PC-9 (cell line): ENCODE results near the gene CA5A. TPM values are rescaled to one million over a fixed set of nuclear protein-coding genes. Genes with fewer than 3 reads are reported as not detected.

Experiments
- BruUV-seq: library from RNA; stranded (reverse); fragments of 400-500 nt; replicated peaks from 2 replicates; lab custom pipeline; 2021; lab: Mats Ljungman, UMichigan
- CTCF ChIA-PET: fragments of 300-600 bp; sonication (Branson Sonifier 250); formaldehyde crosslinking; loops from one replicate; lab custom pipeline; 2022; ENCODE audit warnings: antibody characterized with exemption; lab: Charles Lee
- POLR2A ChIA-PET: fragments of 300-600 bp; sonication (Branson Sonifier 250); formaldehyde crosslinking; loops from one replicate; lab custom pipeline; 2022; ENCODE audit warnings: antibody characterized with exemption; ENCODE audit not compliant: unreplicated experiment; lab: Charles Lee
- DNase-seq, 2 experiments: peaks; one replicate each; pipeline versions ENCODE4 v3.0.0 to v3.0.0-alpha.2; 2015 to 2022; ENCODE audit warnings: mixed read lengths in 1 of 2
- H2AFZ ChIP-seq: fragments of 200-600 bp; sonication (generic); 2 replicates; pipeline ENCODE4 v1.8.1; 2017; ENCODE audit warnings: antibody characterized with exemption
- H3F3A ChIP-seq: fragments of 200-600 bp; sonication (generic); 2 replicates; pipeline ENCODE4 v1.8.1; 2017; ENCODE audit warnings: antibody characterized with exemption, mild to moderate bottlenecking, low read depth; ENCODE audit not compliant: insufficient read depth
- H3K27ac ChIP-seq: fragments of 200-600 bp; sonication (generic); 2 replicates; pipeline ENCODE4 v1.6.1; 2016; ENCODE audit warnings: mixed run types
- H3K27me3 ChIP-seq: fragments of 200-600 bp; sonication (generic); 2 replicates; pipeline ENCODE4 v1.6.1; 2016; ENCODE audit warnings: low read depth, mixed run types; ENCODE audit not compliant: insufficient read depth
- H3K36me3 ChIP-seq: fragments of 200-600 bp; sonication (generic); 2 replicates; pipeline ENCODE4 v1.6.1; 2016; ENCODE audit warnings: low read depth, mixed run types
- H3K4me1 ChIP-seq: fragments of 200-600 bp; sonication (generic); replicated peaks from 2 replicates; pipeline ENCODE4 v1.6.1; 2016; ENCODE audit warnings: mixed run types; ENCODE audit not compliant: insufficient read depth
- H3K4me2 ChIP-seq: fragments of 200-600 bp; sonication (generic); 2 replicates; pipeline ENCODE4 v1.6.1; 2017; ENCODE audit warnings: mixed run types
- H3K4me3 ChIP-seq: fragments of 200-600 bp; sonication (generic); 2 replicates; pipeline ENCODE4 v1.6.1; 2016; ENCODE audit warnings: mixed run types
- H3K79me2 ChIP-seq: fragments of 200-600 bp; sonication (generic); 2 replicates; pipeline ENCODE4 v1.6.1; 2017; ENCODE audit warnings: low read depth, mixed run types
- H3K9me2 ChIP-seq: fragments of 200-600 bp; sonication (generic); 2 replicates; pipeline ENCODE4 v1.8.1; 2017; ENCODE audit warnings: mild to moderate bottlenecking; ENCODE audit not compliant: insufficient read depth
- H3K9me3 ChIP-seq: fragments of 200-600 bp; sonication (generic); 2 replicates; pipeline ENCODE4 v1.8.1; 2016; ENCODE audit warnings: low read depth; ENCODE audit not compliant: insufficient read depth
- H4K20me1 ChIP-seq: fragments of 200-600 bp; sonication (generic); 2 replicates; pipeline ENCODE4 v1.8.1; 2017; ENCODE audit not compliant: insufficient read depth
- EZH2 ChIP-seq: fragments of 200-600 bp; sonication (generic); IDR thresholded peaks from 2 replicates; pipeline ENCODE4 v1.8.0; 2017; ENCODE audit warnings: antibody characterized with exemption, low read depth
- intact Hi-C: fragments of 100-400 bp; cut with micrococcal nuclease; formaldehyde crosslinking; loops from one replicate; pipeline ENCODE4 v1.10.0; 2022; ENCODE audit not compliant: unreplicated experiment
- total RNA-seq: library from RNA; stranded (reverse); gene quantifications from 2 replicates; pipeline ENCODE4 v1.2.3, GENCODE V29; 2021
- TF ChIP-seq, protein P1 (sequence below): fragments of 200-600 bp; sonication (generic); conservative IDR thresholded peaks from 2 replicates; pipeline ENCODE4 v1.6.1; 2017; ENCODE audit warnings: mixed run types, antibody characterized with exemption, mild to moderate bottlenecking, moderate library complexity

Gene CA5A
- total RNA-seq, 1 experiment from 2014 or later, result 0.26 TPM

DNA sequence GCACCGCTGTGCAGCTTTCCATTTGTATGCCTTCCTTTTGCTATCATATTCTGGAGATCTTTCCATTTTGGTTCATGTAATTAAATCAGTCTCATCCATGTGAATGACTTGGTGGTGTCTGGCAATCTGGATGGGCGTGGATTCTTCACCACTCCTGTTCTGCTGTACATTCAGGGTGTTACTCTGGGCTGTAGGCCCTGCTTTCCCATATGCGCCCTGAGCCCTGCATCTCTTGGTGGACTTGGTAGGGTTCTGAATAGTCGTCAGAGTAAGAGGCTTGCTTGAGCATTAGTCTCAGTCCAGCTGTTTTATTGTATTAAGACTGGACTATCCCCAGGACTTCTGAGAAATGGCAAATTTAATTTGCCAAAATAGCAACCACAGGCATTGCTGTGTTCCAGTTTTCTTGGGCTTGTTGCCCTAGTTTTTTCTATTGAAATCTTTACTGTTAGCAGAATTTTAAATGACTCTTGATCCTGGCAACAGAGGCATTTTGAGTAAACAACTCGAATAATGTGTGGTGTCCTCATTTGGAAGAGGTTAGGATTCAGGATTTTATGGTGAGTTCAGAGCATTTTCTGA is 29.8 kb upstream of the CA5A start:
- H3K4me1 ChIP-seq, result no peaks in the 10 kb centered on the region
- no peak overlapping the region for H3K27ac ChIP-seq
- H3K36me3 ChIP-seq, result 0 out of 2 replicates have a peak, but pooled peaks cover 3% of the 10 kb centered on the region
- POLR2A ChIA-PET, result no interaction called here
- H2AFZ ChIP-seq, result no peak overlapping the region
- no peak overlapping the region for H3K4me3 ChIP-seq
- peaks cover 45% of the 10 kb centered on the region for H3K79me2 ChIP-seq
- peaks cover 2% of the 10 kb centered on the region; the same call in 1 of the 2 replicates for H3K9me3 ChIP-seq
- H3K4me2 ChIP-seq, result no peak overlapping the region
- H3K9me2 ChIP-seq, result no peaks in the 10 kb centered on the region
- peak in 1 of 2 experiments; percentile 10 for DNase-seq
- H4K20me1 ChIP-seq, result 0 out of 2 replicates have a peak, but pooled peaks cover 5% of the 10 kb centered on the region
- H3K27me3 ChIP-seq, result no peaks in the 10 kb centered on the region
- no peak for TF ChIP-seq EZH2
- CTCF ChIA-PET, result no interaction called here
- BruUV-seq, result no TSS peak
- H3F3A ChIP-seq, result no peaks in the 10 kb centered on the region
- intact Hi-C loops, result no loop called here

GRCh38 chr16:87965417-87965816 is 29.1 kb upstream of the CA5A start:
- POLR2A ChIA-PET, result interaction anchor here (0.5 kb wide), 1 partner anchor 531 kb away, joined by 3 read pairs; no protein-coding TSS in a partner anchor

DNA sequence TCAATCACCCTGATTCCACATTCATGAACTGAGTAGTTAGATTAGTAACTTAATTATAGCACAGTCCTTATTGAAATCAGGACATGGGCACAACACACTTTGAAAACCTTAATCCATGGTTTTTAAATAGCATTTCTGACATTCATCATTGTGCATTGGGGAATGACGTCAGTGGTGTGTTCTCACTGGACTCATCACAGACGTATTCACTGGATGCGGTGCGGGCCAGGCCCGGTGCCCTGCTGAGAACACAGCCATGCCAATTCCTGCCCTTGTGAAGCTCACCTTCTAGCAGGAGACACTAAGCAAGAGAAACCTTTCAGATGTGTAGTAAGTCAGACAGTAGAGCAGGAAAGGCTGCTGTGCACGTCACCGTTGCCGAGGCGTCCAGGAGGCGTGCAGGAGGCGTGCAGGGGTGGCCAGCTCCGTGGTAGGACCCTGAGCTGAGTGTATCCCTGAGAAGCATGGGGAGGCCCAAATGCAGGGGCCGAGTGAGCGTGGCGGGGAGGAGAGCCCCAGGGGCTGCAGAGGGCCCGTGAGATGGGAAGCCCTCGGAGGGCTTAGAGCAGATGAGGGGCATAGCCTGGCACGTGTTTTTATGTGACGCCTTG is 27.8 kb upstream of the CA5A start:
- no peaks in the 10 kb centered on the region for H3K27me3 ChIP-seq
- no peak overlapping the region for H3K4me3 ChIP-seq
- ChIA-PET CTCF (no interaction called here), POLR2A (no interaction called here)
- intact Hi-C loops, result no loop called here
- DNase-seq, result peak in 1 of 2 experiments; percentile 32
- TF ChIP-seq EZH2, result no peak
- TF ChIP-seq, protein P1, sequence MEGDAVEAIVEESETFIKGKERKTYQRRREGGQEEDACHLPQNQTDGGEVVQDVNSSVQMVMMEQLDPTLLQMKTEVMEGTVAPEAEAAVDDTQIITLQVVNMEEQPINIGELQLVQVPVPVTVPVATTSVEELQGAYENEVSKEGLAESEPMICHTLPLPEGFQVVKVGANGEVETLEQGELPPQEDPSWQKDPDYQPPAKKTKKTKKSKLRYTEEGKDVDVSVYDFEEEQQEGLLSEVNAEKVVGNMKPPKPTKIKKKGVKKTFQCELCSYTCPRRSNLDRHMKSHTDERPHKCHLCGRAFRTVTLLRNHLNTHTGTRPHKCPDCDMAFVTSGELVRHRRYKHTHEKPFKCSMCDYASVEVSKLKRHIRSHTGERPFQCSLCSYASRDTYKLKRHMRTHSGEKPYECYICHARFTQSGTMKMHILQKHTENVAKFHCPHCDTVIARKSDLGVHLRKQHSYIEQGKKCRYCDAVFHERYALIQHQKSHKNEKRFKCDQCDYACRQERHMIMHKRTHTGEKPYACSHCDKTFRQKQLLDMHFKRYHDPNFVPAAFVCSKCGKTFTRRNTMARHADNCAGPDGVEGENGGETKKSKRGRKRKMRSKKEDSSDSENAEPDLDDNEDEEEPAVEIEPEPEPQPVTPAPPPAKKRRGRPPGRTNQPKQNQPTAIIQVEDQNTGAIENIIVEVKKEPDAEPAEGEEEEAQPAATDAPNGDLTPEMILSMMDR, result no peak
- H3K9me2 ChIP-seq, result no peaks in the 10 kb centered on the region
- H2AFZ ChIP-seq, result no peak overlapping the region
- H4K20me1 ChIP-seq, result 0 out of 2 replicates have a peak, but pooled peaks cover 5% of the 10 kb centered on the region
- H3K36me3 ChIP-seq, result no peaks in the 10 kb centered on the region
- no TSS peak for BruUV-seq
- no peak overlapping the region for H3K4me2 ChIP-seq
- H3F3A ChIP-seq, result no peaks in the 10 kb centered on the region
- no peaks in the 10 kb centered on the region for H3K9me3 ChIP-seq
- H3K79me2 ChIP-seq, result peaks cover 49% of the 10 kb centered on the region
- H3K4me1 ChIP-seq, result no peaks in the 10 kb centered on the region
- no peak overlapping the region for H3K27ac ChIP-seq

More at GRCh38 chr16:87965417-87965816, 29.1 kb upstream of the CA5A start:
- no peak for DNase-seq
- Histone ChIP-seq H3K36me3 (no peaks in the 10 kb centered on the region), H4K20me1 (0 out of 2 replicates have a peak, but pooled peaks cover 5% of the 10 kb centered on the region), H3K9me2 (no peaks in the 10 kb centered on the region), H2AFZ (no peak overlapping the region), H3K27ac (no peak overlapping the region), H3K27me3 (no peaks in the 10 kb centered on the region), H3K4me1 (no peaks in the 10 kb centered on the region), H3K4me3 (no peak overlapping the region), H3K9me3 (no peaks in the 10 kb centered on the region), H3K4me2 (no peak overlapping the region), H3F3A (no peaks in the 10 kb centered on the region), H3K79me2 (peaks cover 46% of the 10 kb centered on the region)
- TF ChIP-seq, protein P1, result no peak
- TF ChIP-seq EZH2, result no peak
- BruUV-seq, result no TSS peak
- intact Hi-C loops, result no loop called here
- CTCF ChIA-PET, result no interaction called here
